K562 (cell line): Measurements from ENCODE around the gene NUP62. TPM values are rescaled to one million over a fixed set of nuclear protein-coding genes. Genes with fewer than 3 reads are reported as not detected.

ENCODE experiments used
- ARID4B ChIP-seq: sonication (generic); formaldehyde crosslinking; IDR thresholded peaks from 2 replicates; pipeline ENCODE4 v1.8.0; 2022; ENCODE audit warnings: mild to moderate bottlenecking, missing genetic modification reagents
- ELK3 ChIP-seq: fragments of 450-650 bp; formaldehyde crosslinking; IDR thresholded peaks from 2 replicates; pipeline ENCODE4 v1.4.0; 2020; ENCODE audit warnings: mild to moderate bottlenecking
- HBP1 ChIP-seq: fragments of 450-650 bp; formaldehyde crosslinking; IDR thresholded peaks from 2 replicates; pipeline ENCODE4 v1.4.0; 2022; ENCODE audit warnings: missing genetic modification characterization
- JUN ChIP-seq, 2 experiments: sonication (generic) in 1 of 2; formaldehyde crosslinking in 1 of 2; IDR thresholded peaks; 2 replicates each; pipeline versions ENCODE4 v1.6.1 to v1.8.0; 2012 to 2022; ENCODE audit warnings: borderline replicate concordance in 2 of 2, mild to moderate bottlenecking in 2 of 2, improper control_type of control experiment in 1 of 2, low read depth in 1 of 2, low read length in 1 of 2, missing genetic modification reagents in 1 of 2
- MBD1 ChIP-seq: fragments of 250-450 bp; sonication (Bioruptor Pico); IDR thresholded peaks from 2 replicates; pipeline ENCODE4 v1.8.0; 2022; ENCODE audit warnings: inconsistent platforms
- NFIX ChIP-seq: fragments of 250-450 bp; sonication (Bioruptor Pico); IDR thresholded peaks from 2 replicates; pipeline ENCODE4 v1.4.0; 2020; ENCODE audit warnings: low read depth, mild to moderate bottlenecking, moderate library complexity
- PHB2 ChIP-seq: fragments of 450-650 bp; IDR thresholded peaks from 2 replicates; pipeline ENCODE4 v1.6.1; 2017; ENCODE audit warnings: low read depth
- RBBP5 ChIP-seq: fragments of 200-600 bp; sonication (generic); IDR thresholded peaks from 2 replicates; pipeline ENCODE4 v1.6.1; 2012; ENCODE audit warnings: borderline replicate concordance, mild to moderate bottlenecking, low read length, control low read depth, inconsistent platforms; ENCODE audit not compliant: insufficient read depth, poor library complexity, severe bottlenecking
- SMARCB1 ChIP-seq: IDR thresholded peaks from 2 replicates; pipeline ENCODE4 v1.6.1; 2011; ENCODE audit warnings: improper control_type of control experiment, low read depth; ENCODE audit not compliant: insufficient read length
- SRSF9 ChIP-seq: fragments of 200-400 bp; formaldehyde crosslinking; IDR thresholded peaks from 2 replicates; pipeline ENCODE4 v1.6.1; 2017; ENCODE audit warnings: low read depth, low read length, borderline replicate concordance
- TBP ChIP-seq: optimal IDR thresholded peaks from 2 replicates; pipeline ENCODE3; 2011; ENCODE audit warnings: low read depth, low read length, improper control_type of control experiment
- XRCC3 ChIP-seq: fragments of 450-650 bp; IDR thresholded peaks from 2 replicates; pipeline ENCODE4 v1.6.1; 2017; ENCODE audit warnings: mild to moderate bottlenecking, moderate library complexity
- ZBED1 ChIP-seq: IDR thresholded peaks from 2 replicates; pipeline ENCODE4 v1.6.1; 2014
- ZNF740 ChIP-seq, 3 experiments: fragments of 200-800 bp in 1 of 3; sonication (Bioruptor generic) in 1 of 3; sonication (generic) in 1 of 3; formaldehyde crosslinking in 1 of 3; IDR thresholded peaks; 2 replicates each; pipeline versions ENCODE4 v1.6.1 to v1.8.0; 2016 to 2022; ENCODE audit warnings: mild to moderate bottlenecking in 2 of 3, missing compliant biosample characterization in 2 of 3, missing genetic modification characterization in 2 of 3, missing genetic modification reagents in 1 of 3
- polyA plus RNA-seq, 8 experiments: library from polyadenylated mRNA; depleted of rRNA in 4 of 8; stranded (reverse) in 5 of 8; unstranded in 3 of 8; fragments of >200 nt; fragmentation: Nextera tagmentation in 2 of 8; fragmentation: Illumina TruSeq in 1 of 8; extraction: Ambion mirVana in 2 of 8; extraction: Trizol in 1 of 8; gene quantifications; 2 replicates each; pipeline versions ENCODE4 v1.2.1 to v1.2.3, GENCODE V29; 2011 to 2014; ENCODE audit warnings: inconsistent platforms in 1 of 8, missing spikeins in 1 of 8
- total RNA-seq, 7 experiments: library from RNA; depleted of rRNA in 6 of 7; stranded (reverse); fragments of >200 nt in 6 of 7; fragmentation: Illumina TruSeq in 2 of 7; extraction: Trizol in 2 of 7; gene quantifications; 2 replicates each; pipeline versions ENCODE4 v1.2.1 to v1.2.3, GENCODE V29; 2011 to 2021; ENCODE audit warnings: low replicate concordance in 1 of 7

NUP62 gene
- total and polyA plus RNA-seq, 9 of the 15 experiments (the other 6 are each of a cell fraction or from before 2014, with no cell fraction given) = 16.9 to 109 (median 66.0) TPM

GRCh38 chr19:49876422-49877019, 52.8 kb downstream of the NUP62 start (continued):
- TF ChIP-seq ELK3 (CRISPR knock-in tag) (0 out of 2 replicates have a peak, but pooled peaks have one; percentile 17), MBD1 (CRISPR knock-in tag) (no peak), ARID4B (CRISPR knock-in tag) (peak; percentile 71), SRSF9 (no peak), TBP (peak; percentile 66), ZNF740 (CRISPR knock-in tag; IDR thresholded peaks at IDR 0.05) (no peak), ZNF740 (tag; IDR thresholded peaks at IDR 0.05) (no peak), RBBP5 (peak; percentile 58), HBP1 (no peak), NFIX (CRISPR knock-in tag) (no peak; the same call in 1 of the 2 replicates), JUN (IDR thresholded peaks at IDR 0.05; ENCODE audit: borderline replicate concordance, low read depth, low read length) (peak; percentile 75), JUN (CRISPR knock-in tag; IDR thresholded peaks at IDR 0.05; ENCODE audit: borderline replicate concordance) (0 out of 2 replicates have a peak, but pooled peaks have one; percentile 12), SMARCB1 (no peak), XRCC3 (no peak), PHB2 (no peak), ZBED1 (0 out of 2 replicates have a peak, but pooled peaks have one; percentile 58)
